ENCODE results near the gene MORN4. TPM values are rescaled to one million over a fixed set of nuclear protein-coding genes. Genes with fewer than 3 reads are reported as not detected.

Gene MORN4
- total RNA-seq (2.0 TPM), polyA plus RNA-seq (4.7 TPM)
- long read RNA-seq, donor 1 = 0 reads
- long read RNA-seq, donor 2 = 0 reads
- long read RNA-seq, donor 3, partial matches to known transcripts = 0 of 3 reads
- long read RNA-seq, donor 3, other reads (novel, unspliced or antisense) = 0 of 3 reads
- long read RNA-seq, donor 4, partial matches to known transcripts = 0 of 1 reads
- long read RNA-seq, donor 4, other reads (novel, unspliced or antisense) = 0 of 1 reads
- long read RNA-seq, donor 5, partial matches to known transcripts = 0 of 4 reads
- long read RNA-seq, donor 5, other reads (novel, unspliced or antisense) = 0 of 4 reads
- long read RNA-seq, donor 6 = 0 reads
- long read RNA-seq, donor 7 = 0 reads
- long read RNA-seq, donor 8 = 0 reads
- long read RNA-seq, donor 9, partial matches to known transcripts = 0 of 1 reads
- long read RNA-seq, donor 9, other reads (novel, unspliced or antisense) = 0 of 1 reads
- long read RNA-seq, donor 10, partial matches to known transcripts = 0 of 1 reads
- long read RNA-seq, donor 10, other reads (novel, unspliced or antisense) = 0 of 1 reads

DNA sequence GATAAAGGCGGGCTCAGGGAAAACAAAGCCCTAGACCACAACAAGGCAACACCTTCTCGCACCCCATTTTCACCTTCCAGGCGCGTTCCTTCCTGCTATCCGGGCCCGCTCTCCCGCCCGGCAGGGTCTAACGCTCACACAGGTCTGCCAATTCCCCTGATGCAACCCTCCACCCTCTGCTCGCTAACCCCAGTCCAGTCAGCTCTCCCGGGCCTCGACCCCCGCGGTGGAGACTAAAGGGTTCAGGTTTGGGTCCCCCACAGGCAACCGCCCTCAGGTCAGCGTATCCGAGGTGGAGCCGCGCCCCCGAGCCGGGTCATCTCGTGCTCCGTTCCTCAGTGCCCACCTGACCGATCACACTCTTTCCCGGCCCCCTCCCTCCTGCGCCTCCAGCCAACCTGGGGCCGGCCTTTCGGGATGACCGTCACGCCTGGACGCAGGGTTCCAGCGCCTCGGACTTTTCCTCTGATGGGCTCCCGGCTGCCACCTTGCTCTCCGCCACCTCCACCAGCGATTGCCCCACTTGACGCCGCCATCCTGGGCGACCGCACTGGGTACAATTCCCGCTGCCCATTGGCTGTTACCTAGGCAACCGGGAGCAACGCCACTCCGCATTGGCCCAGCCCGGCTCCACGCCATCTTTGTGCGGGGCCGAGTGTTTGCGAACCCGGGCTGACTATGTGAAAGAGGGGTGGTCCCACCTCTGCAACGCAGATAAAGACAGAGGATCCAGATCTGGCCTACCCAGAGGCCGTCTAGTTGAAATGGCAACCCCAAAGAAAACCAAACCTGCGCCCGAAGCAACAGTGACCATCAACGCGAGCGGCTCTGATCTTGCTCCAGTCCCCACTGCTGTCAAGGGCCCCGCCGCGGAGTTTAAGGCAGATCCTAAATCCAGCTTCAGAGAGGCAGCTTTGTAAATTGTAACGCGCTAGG, at the start of gene MORN4:
MORN4 (minus strand) TSS at position 552 of the 936 bp plus-strand sequence. CDS start 13,847 bp downstream, outside the sequence.
- WGBS = 6% methylated on average over 62 of the region's 62 CpGs
- peak; percentile 67 to 94 (median 74) for DNase-seq (ENCODE audit: low read depth in 6 of 9, low spot score in 9 of 9)
- no peak within 1 kb of the TSS for H3K27ac ChIP-seq (ENCODE audit: low read depth in 1 of 2, low read length in 1 of 2)
- H3K27me3 ChIP-seq (ENCODE audit: control insufficient read depth in 2 of 2, insufficient read depth in 1 of 2, low read length in 1 of 2) = peaks cover 0 to 6% of the 10 kb centered on the region in 2 donors
- H3K4me3 ChIP-seq (ENCODE audit: low read length in 2 of 2) = peak within 1 kb of the TSS; percentile 44 to 78
- peaks cover 2 to 10% of the 10 kb centered on the region in 2 donors for H3K4me1 ChIP-seq (ENCODE audit: control insufficient read depth in 2 of 2, insufficient read depth in 2 of 2, low read length in 2 of 2)
- no peaks in the 10 kb centered on the region for H3K36me3 ChIP-seq (ENCODE audit: control insufficient read depth in 2 of 2, insufficient read depth in 2 of 2, low read length in 1 of 2)
- peaks cover 0 to 6% of the 10 kb centered on the region in 2 donors for H3K9me3 ChIP-seq (ENCODE audit: control insufficient read depth in 2 of 2, insufficient read depth in 1 of 2, low read length in 1 of 2)

DNA sequence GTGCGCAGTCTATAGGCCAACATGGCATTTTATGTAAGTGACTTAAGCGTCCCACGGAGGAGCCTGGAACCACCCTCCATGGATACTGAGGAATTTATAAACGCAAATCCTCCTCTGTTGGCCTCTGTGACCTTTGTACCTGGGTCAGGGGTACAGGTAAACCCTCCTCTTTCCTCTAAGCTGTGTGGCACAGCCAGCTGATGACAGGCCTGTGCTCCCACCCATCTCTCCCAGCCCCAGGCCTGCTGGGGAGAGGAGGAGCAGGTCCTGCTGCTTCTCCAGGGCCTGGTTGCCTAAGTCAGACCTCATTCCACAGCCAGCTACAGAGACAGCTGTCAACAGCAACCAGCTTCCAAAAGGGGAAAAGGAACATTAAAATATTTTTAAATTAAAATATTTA, 48.7 kb upstream of the MORN4 start:
- DNase-seq (ENCODE audit: low read depth in 6 of 9, low spot score in 9 of 9) = no peak
- H3K4me3 ChIP-seq (ENCODE audit: low read length in 2 of 2) = no peak overlapping the region
- 98% methylated on average over 4 of the region's 4 CpGs for WGBS
- no peaks in the 10 kb centered on the region for H3K36me3 ChIP-seq (ENCODE audit: control insufficient read depth in 2 of 2, insufficient read depth in 2 of 2, low read length in 1 of 2)
- peaks cover 4 to 11% of the 10 kb centered on the region in 2 donors for H3K4me1 ChIP-seq (ENCODE audit: control insufficient read depth in 2 of 2, insufficient read depth in 2 of 2, low read length in 2 of 2)
- no peaks in the 10 kb centered on the region for H3K9me3 ChIP-seq (ENCODE audit: control insufficient read depth in 2 of 2, insufficient read depth in 1 of 2, low read length in 1 of 2)
- H3K27ac ChIP-seq (ENCODE audit: low read depth in 1 of 2, low read length in 1 of 2) = no peak overlapping the region
- peaks cover 0 to 9% of the 10 kb centered on the region in 2 donors for H3K27me3 ChIP-seq (ENCODE audit: control insufficient read depth in 2 of 2, insufficient read depth in 1 of 2, low read length in 1 of 2)

DNA sequence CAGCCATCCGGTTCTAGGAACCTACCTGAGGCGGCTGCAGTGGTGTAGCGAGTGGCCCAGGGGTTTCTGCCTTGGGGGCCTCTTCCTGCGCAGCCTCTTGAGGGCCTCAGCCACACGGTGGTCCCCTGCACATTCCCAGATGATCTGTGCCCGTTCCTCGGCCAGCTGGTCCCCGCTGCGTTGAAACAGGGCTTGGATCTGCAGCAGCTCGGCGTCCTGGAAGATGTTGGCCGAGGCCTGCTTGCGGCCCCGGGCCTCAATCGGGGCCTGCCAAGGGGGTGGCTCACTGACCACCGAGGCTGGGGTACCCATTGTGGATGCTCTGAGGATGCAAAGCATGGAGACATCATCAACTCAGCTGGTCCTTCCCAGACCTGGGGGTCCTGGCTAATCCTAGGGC, 46.3 kb upstream of the MORN4 start:
- no peaks in the 10 kb centered on the region for H3K27me3 ChIP-seq (ENCODE audit: control insufficient read depth in 2 of 2, insufficient read depth in 1 of 2, low read length in 1 of 2)
- no peaks in the 10 kb centered on the region for H3K4me1 ChIP-seq (ENCODE audit: control insufficient read depth in 2 of 2, insufficient read depth in 2 of 2, low read length in 2 of 2)
- DNase-seq (ENCODE audit: low read depth in 6 of 9, low spot score in 9 of 9) = no peak
- no peak overlapping the region for H3K27ac ChIP-seq (ENCODE audit: low read depth in 1 of 2, low read length in 1 of 2)
- H3K9me3 ChIP-seq (ENCODE audit: control insufficient read depth in 2 of 2, insufficient read depth in 1 of 2, low read length in 1 of 2) = no peaks in the 10 kb centered on the region
- WGBS = 97% methylated on average over 16 of the region's 16 CpGs
- H3K4me3 ChIP-seq (ENCODE audit: low read length in 2 of 2) = no peak overlapping the region
- H3K36me3 ChIP-seq (ENCODE audit: control insufficient read depth in 2 of 2, insufficient read depth in 2 of 2, low read length in 1 of 2) = peaks cover 9 to 10% of the 10 kb centered on the region in 2 donors

DNA sequence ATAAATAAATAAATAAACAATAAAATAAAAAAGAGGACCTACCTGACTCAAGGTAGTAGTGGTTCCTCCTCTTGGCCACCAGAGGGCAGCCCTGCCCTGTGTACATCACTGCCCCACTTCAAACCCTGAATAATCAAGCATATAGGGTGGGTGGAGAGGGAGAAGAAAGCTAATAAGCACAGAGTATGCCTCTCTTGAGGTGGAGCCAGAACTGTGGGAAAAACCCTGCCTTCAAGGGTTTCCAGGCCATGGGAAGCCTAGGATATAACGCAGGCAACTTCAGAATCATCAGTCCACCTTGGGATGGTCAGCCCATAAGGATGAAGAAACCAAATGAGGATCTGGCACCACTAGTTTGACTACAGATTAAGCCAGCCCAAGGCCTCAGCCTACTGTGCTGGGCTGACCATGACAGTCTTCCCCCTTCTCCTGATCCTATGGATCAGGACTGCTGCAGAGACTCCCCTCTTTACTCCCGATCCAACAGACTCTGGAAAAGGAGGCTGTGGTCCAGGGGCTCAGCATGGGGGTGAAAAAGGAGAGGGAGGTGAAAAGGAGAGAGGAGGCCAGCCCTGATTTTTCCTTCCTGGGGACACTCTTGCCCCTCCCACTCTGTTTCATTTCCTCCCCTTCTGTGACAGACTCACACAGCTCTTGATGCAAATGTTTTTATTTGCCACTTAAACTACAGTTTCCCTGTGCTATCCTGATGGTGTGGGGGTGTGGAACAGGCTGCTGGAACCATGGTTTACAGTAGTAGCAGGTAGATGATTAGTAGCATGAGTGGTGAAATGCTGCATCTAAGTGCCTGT, 43.7 kb upstream of the MORN4 start:
- Histone ChIP-seq H3K27ac (ENCODE audit: low read depth in 1 of 2, low read length in 1 of 2) (no peak overlapping the region), H3K4me1 (ENCODE audit: control insufficient read depth in 2 of 2, insufficient read depth in 2 of 2, low read length in 2 of 2) (no peaks in the 10 kb centered on the region), H3K9me3 (ENCODE audit: control insufficient read depth in 2 of 2, insufficient read depth in 1 of 2, low read length in 1 of 2) (no peaks in the 10 kb centered on the region), H3K4me3 (ENCODE audit: low read length in 2 of 2) (no peak overlapping the region), H3K36me3 (ENCODE audit: control insufficient read depth in 2 of 2, insufficient read depth in 2 of 2, low read length in 1 of 2) (peaks cover 18 to 23% of the 10 kb centered on the region in 2 donors), H3K27me3 (ENCODE audit: control insufficient read depth in 2 of 2, insufficient read depth in 1 of 2, low read length in 1 of 2) (no peaks in the 10 kb centered on the region)
- peak in 7 of 9 donors; percentile 21 to 60 (median 48) for DNase-seq (ENCODE audit: low read depth in 6 of 9, low spot score in 9 of 9)
- 100% methylated on average over 2 of the region's 2 CpGs for WGBS

DNA sequence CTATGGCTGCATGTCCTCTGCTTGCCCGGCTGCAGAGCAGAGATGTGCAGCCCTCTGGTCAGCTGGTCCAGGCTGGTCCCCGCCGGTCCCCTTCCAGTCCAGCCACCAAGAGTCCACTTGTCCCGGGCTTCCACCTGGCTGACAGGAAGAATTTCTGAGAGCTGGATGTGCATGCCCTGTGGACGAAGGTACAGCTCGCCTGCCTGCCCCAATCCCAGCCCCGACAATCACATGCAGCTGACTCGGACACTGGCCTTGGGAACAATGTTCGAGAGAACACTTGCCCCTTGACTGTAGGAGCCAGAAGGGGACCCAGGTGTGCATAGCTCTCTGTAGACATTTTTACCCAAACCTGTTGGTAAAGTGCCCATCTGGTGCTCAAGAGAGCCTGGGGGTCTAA, 41.9 kb upstream of the MORN4 start:
- Histone ChIP-seq H3K4me3 (ENCODE audit: low read length in 2 of 2) (no peak overlapping the region), H3K27ac (ENCODE audit: low read depth in 1 of 2, low read length in 1 of 2) (no peak overlapping the region), H3K27me3 (ENCODE audit: control insufficient read depth in 2 of 2, insufficient read depth in 1 of 2, low read length in 1 of 2) (no peaks in the 10 kb centered on the region), H3K9me3 (ENCODE audit: control insufficient read depth in 2 of 2, insufficient read depth in 1 of 2, low read length in 1 of 2) (no peaks in the 10 kb centered on the region), H3K36me3 (ENCODE audit: control insufficient read depth in 2 of 2, insufficient read depth in 2 of 2, low read length in 1 of 2) (peaks cover 20 to 23% of the 10 kb centered on the region in 2 donors), H3K4me1 (ENCODE audit: control insufficient read depth in 2 of 2, insufficient read depth in 2 of 2, low read length in 2 of 2) (no peaks in the 10 kb centered on the region)
- DNase-seq (ENCODE audit: low read depth in 6 of 9, low spot score in 9 of 9) = no peak
- 99% methylated on average over 9 of the region's 9 CpGs for WGBS

DNA sequence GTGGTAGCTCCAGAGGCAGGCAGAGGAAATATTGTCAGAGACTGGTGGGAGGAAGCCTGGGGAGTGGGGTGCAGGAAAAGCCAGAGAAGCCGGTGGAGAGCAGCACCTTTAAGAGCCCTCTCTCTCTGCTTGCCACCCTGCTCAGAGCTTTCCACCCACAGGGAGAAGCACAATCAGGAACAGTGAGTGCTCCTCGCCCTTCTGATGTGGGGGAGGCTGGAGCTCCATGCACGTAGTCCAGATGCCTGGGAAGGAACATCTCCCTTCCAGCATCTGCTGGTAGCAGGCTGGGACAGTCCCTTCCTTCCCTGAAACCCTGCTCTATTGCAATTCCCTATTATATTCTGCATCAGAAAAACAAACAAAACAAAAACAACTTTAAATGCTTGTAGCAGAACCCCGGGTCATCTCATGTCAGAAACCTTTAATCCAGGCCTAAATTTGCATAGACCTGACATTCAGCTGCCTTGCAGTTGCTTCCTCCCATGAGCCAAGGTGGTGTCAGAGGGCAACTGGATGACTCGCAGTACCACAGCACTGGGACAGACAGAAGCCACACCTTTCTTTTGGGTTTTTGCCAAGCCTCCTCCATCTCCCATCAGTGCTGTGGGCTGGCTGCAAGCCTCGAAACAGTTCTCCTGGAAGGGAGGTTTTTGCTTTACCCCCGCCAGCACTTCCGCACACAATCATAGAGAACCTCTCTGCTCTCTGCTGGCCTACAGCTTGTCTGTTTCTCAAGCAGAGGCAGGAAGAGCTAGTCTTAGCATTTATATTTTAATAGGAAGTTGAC, 40.6 kb upstream of the MORN4 start:
- H3K36me3 ChIP-seq (ENCODE audit: control insufficient read depth in 2 of 2, insufficient read depth in 2 of 2, low read length in 1 of 2) = peaks cover 23 to 25% of the 10 kb centered on the region in 2 donors
- H3K27ac ChIP-seq (ENCODE audit: low read depth in 1 of 2, low read length in 1 of 2) = no peak overlapping the region
- no peaks in the 10 kb centered on the region for H3K27me3 ChIP-seq (ENCODE audit: control insufficient read depth in 2 of 2, insufficient read depth in 1 of 2, low read length in 1 of 2)
- no peaks in the 10 kb centered on the region for H3K4me1 ChIP-seq (ENCODE audit: control insufficient read depth in 2 of 2, insufficient read depth in 2 of 2, low read length in 2 of 2)
- no peak overlapping the region for H3K4me3 ChIP-seq (ENCODE audit: low read length in 2 of 2)
- WGBS = 93% methylated on average over 8 of the region's 8 CpGs
- no peaks in the 10 kb centered on the region for H3K9me3 ChIP-seq (ENCODE audit: control insufficient read depth in 2 of 2, insufficient read depth in 1 of 2, low read length in 1 of 2)
- no peak for DNase-seq (ENCODE audit: low read depth in 6 of 9, low spot score in 9 of 9)

DNA sequence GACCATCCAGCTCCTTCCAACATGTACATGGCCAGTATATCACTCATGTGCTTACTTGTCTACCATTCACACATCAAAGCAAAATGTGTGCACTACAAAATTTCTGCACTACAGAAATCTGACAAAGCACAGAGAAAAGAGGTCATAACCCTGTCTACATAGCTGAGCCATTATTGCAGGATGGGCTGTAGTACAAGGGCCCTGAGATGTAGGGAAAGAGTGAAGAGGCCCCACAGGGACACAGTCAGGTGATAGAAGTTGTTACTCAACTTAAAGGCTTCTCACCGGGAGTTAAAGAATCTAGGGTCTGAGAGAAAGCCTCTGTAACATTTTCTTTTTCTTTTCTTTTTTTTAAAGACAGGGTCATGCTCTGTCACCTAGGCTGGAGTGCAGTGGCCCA, 36.3 kb upstream of the MORN4 start:
- H3K9me3 ChIP-seq (ENCODE audit: control insufficient read depth in 2 of 2, insufficient read depth in 1 of 2, low read length in 1 of 2) = no peaks in the 10 kb centered on the region
- WGBS = 96% methylated on average over 1 of the region's 1 CpG
- H3K4me1 ChIP-seq (ENCODE audit: control insufficient read depth in 2 of 2, insufficient read depth in 2 of 2, low read length in 2 of 2) = no peaks in the 10 kb centered on the region
- H3K27ac ChIP-seq (ENCODE audit: low read depth in 1 of 2, low read length in 1 of 2) = no peak overlapping the region
- peaks cover 34 to 41% of the 10 kb centered on the region in 2 donors for H3K36me3 ChIP-seq (ENCODE audit: control insufficient read depth in 2 of 2, insufficient read depth in 2 of 2, low read length in 1 of 2)
- H3K27me3 ChIP-seq (ENCODE audit: control insufficient read depth in 2 of 2, insufficient read depth in 1 of 2, low read length in 1 of 2) = no peaks in the 10 kb centered on the region
- DNase-seq (ENCODE audit: low read depth in 6 of 9, low spot score in 9 of 9) = no peak
- no peak overlapping the region for H3K4me3 ChIP-seq (ENCODE audit: low read length in 2 of 2)

DNA sequence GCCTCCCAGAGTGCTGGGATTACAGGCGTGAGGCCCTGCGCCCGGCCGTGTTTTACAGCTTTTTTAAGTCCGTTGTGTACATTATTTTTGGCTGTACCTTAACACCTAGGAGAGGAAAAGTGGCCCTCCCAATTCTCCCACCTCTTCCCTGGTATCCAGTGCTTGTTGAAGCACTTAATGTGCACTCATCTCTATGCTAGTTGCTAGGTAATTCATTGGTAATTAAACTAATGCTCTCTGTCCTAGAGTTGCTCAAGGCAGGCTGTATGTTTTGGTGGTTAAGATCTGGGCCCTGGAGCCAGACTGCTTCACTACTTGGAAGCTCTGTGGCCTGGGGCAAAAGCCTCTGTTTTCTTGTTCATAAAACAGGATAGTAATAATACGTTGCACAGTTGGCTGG, 34.2 kb upstream of the MORN4 start:
- Histone ChIP-seq H3K27me3 (ENCODE audit: control insufficient read depth in 2 of 2, insufficient read depth in 1 of 2, low read length in 1 of 2) (no peaks in the 10 kb centered on the region), H3K36me3 (ENCODE audit: control insufficient read depth in 2 of 2, insufficient read depth in 2 of 2, low read length in 1 of 2) (peaks cover 29 to 41% of the 10 kb centered on the region in 2 donors), H3K9me3 (ENCODE audit: control insufficient read depth in 2 of 2, insufficient read depth in 1 of 2, low read length in 1 of 2) (no peaks in the 10 kb centered on the region), H3K4me3 (ENCODE audit: low read length in 2 of 2) (no peak overlapping the region), H3K4me1 (ENCODE audit: control insufficient read depth in 2 of 2, insufficient read depth in 2 of 2, low read length in 2 of 2) (no peaks in the 10 kb centered on the region), H3K27ac (ENCODE audit: low read depth in 1 of 2, low read length in 1 of 2) (no peak overlapping the region)
- no peak for DNase-seq (ENCODE audit: low read depth in 6 of 9, low spot score in 9 of 9)
- WGBS = 97% methylated on average over 6 of the region's 6 CpGs

Measured in thymus (tissue), 14 donors.